OCI-M2 (cell line): ENCODE results near the gene HAPLN3.

Experiments
- DNase-seq: peaks from one replicate; lab custom pipeline; 2025; ENCODE audit not compliant: unreplicated experiment; lab: John Stamatoyannopoulos, UW

Gene HAPLN3

GRCh38 chr15:88897142-88897455 is 1.8 kb upstream of the HAPLN3 start:
- no peak for DNase-seq

GRCh38 chr15:88896333-88897033 is 1.1 kb upstream of the HAPLN3 start:
- DNase-seq, result no peak

GRCh38 chr15:88894348-88894818 is 961 bp downstream of the HAPLN3 start:
- no peak for DNase-seq

- DNase-seq, result no peak
These were observed 3.6 kb downstream of the HAPLN3 start for GRCh38 chr15:88891540-88892254.

GRCh38 chr15:88890495-88890894 is 4.8 kb downstream of the HAPLN3 start:
- no peak for DNase-seq

- no peak for DNase-seq
These were observed 6.6 kb downstream of the HAPLN3 start for GRCh38 chr15:88888719-88889118.

GRCh38 chr15:88887068-88887580 is 8.2 kb downstream of the HAPLN3 start:
- no peak for DNase-seq

- DNase-seq, result no peak
These were observed 12.6 kb downstream of the HAPLN3 start for GRCh38 chr15:88882785-88883184.

GRCh38 chr15:88881775-88882174 is 13.6 kb downstream of the HAPLN3 start:
- DNase-seq, result no peak

GRCh38 chr15:88880944-88881740 is 14.2 kb downstream of the HAPLN3 start:
- DNase-seq, result no peak

- DNase-seq, result no peak
These were observed 16.6 kb downstream of the HAPLN3 start for GRCh38 chr15:88878720-88879184.

- DNase-seq, result no peak
These were observed 17.4 kb downstream of the HAPLN3 start for GRCh38 chr15:88877906-88878305.

GRCh38 chr15:88877415-88877814 is 17.9 kb downstream of the HAPLN3 start:
- no peak for DNase-seq

GRCh38 chr15:88876573-88876972 is 18.8 kb downstream of the HAPLN3 start:
- DNase-seq, result no peak

GRCh38 chr15:88874684-88875083 is 20.7 kb downstream of the HAPLN3 start:
- no peak for DNase-seq

GRCh38 chr15:88874275-88874674 is 21.1 kb downstream of the HAPLN3 start:
- no peak for DNase-seq

- no peak for DNase-seq
These were observed 21.6 kb downstream of the HAPLN3 start for GRCh38 chr15:88873786-88874185.

GRCh38 chr15:88872706-88873105 is 22.6 kb downstream of the HAPLN3 start:
- no peak for DNase-seq

GRCh38 chr15:88872106-88872505 is 23.2 kb downstream of the HAPLN3 start:
- no peak for DNase-seq

- no peak for DNase-seq
These were observed 24.0 kb downstream of the HAPLN3 start for GRCh38 chr15:88871313-88871712.

GRCh38 chr15:88866295-88866881 is 29.0 kb downstream of the HAPLN3 start:
- DNase-seq, result no peak
